HepG2 (cell line): ENCODE data around the gene FBXL7. TPM values are rescaled to one million over a fixed set of nuclear protein-coding genes. Genes with fewer than 3 reads are reported as not detected.

Experiments
- ATAC-seq: fragments of 200-7000 bp; cut with Tn5 transposase; 3 replicates; pipeline ENCODE4 v1.9.1; 2020; ENCODE audit warnings: mild to moderate bottlenecking, moderate library complexity
- BruUV-seq: library from RNA; stranded (reverse); fragments of 400-500 nt; replicated peaks from 2 replicates; lab custom pipeline; 2021; lab: Mats Ljungman, UMichigan
- CTCF ChIA-PET: fragments of 300-600 bp; formaldehyde crosslinking; extraction: SDS; loops from one replicate; lab custom pipeline; 2021; ENCODE audit warnings: low total read pairs, inconsistent platforms, low intra/inter-chr PET ratio; lab: Yijun Ruan, JAX
- POLR2A ChIA-PET: fragments of 350-600 bp; sonication (Branson Sonifier 250); formaldehyde crosslinking; loops from one replicate; lab custom pipeline; 2020; ENCODE audit warnings: antibody characterized with exemption, inconsistent platforms; lab: Yijun Ruan, JAX
- DNase-seq: peaks from one replicate; pipeline ENCODE4 v3.0.0-alpha.2; 2015; ENCODE audit warnings: low spot score
- FAIRE-seq: peaks from 3 replicates; lab custom pipeline; 2011; peaks lifted over from hg19 to GRCh38; lab: Jason Lieb, UNC
- H2AFZ ChIP-seq: one replicate; pipeline ENCODE4 v1.6.1; 2011; ENCODE audit warnings: low read length, inconsistent platforms
- H3K27ac ChIP-seq: fragments of 300-600 bp; 3 replicates; pipeline ENCODE4 v1.8.0; 2011; ENCODE audit warnings: mixed run types, mild to moderate bottlenecking, mixed read lengths, low read length, inconsistent platforms; ENCODE audit not compliant: insufficient read depth; ENCODE audit errors: extremely low read length
- H3K27me3 ChIP-seq, 2 experiments: fragments of 200-600 bp in 1 of 2; 2 replicates in 1 of 2; 3 replicates in 1 of 2; pipeline versions ENCODE4 v1.6.0 to v1.8.0; 2011; ENCODE audit warnings: low read length in 2 of 2, mild to moderate bottlenecking in 2 of 2, moderate library complexity in 2 of 2, inconsistent platforms in 1 of 2; ENCODE audit not compliant: insufficient read depth in 2 of 2, control insufficient read depth in 1 of 2
- H3K36me3 ChIP-seq, 2 experiments: fragments of 200-600 bp in 1 of 2; replicated peaks in 1 of 2; 2 replicates in 1 of 2; 3 replicates in 1 of 2; pipeline versions ENCODE4 v1.5.1 to v1.8.0; 2011; ENCODE audit warnings: low read length in 2 of 2, inconsistent platforms in 1 of 2; ENCODE audit not compliant: insufficient read depth in 2 of 2, control insufficient read depth in 1 of 2
- H3K4me1 ChIP-seq: 2 replicates; pipeline ENCODE4 v1.5.1; 2012; ENCODE audit warnings: low read length, inconsistent platforms; ENCODE audit not compliant: insufficient read depth
- H3K4me2 ChIP-seq: 2 replicates; pipeline ENCODE4 v1.6.0; 2011; ENCODE audit warnings: low read depth, low read length, inconsistent platforms
- H3K4me3 ChIP-seq, 3 experiments: fragments of 200-600 bp in 1 of 3; sonication (generic), shearing (Covaris generic) in 1 of 3; replicated peaks in 1 of 3; 2 replicates each; pipeline ENCODE4 v1.5.1; 2011 to 2016; ENCODE audit warnings: low read length in 3 of 3, inconsistent platforms in 2 of 3, low read depth in 2 of 3, mild to moderate bottlenecking in 2 of 3, control low read depth in 1 of 3, mixed read lengths in 1 of 3; ENCODE audit not compliant: insufficient read depth in 1 of 3
- H3K79me2 ChIP-seq: one replicate; pipeline ENCODE4 v1.6.1; 2011; ENCODE audit warnings: low read length, inconsistent platforms; ENCODE audit not compliant: insufficient read depth
- H3K9ac ChIP-seq: 2 replicates; pipeline ENCODE4 v1.6.0; 2011; ENCODE audit warnings: mild to moderate bottlenecking, low read depth, low read length, inconsistent platforms; ENCODE audit not compliant: insufficient read depth
- H3K9me3 ChIP-seq: 2 replicates; pipeline ENCODE4 v1.5.1; 2012; ENCODE audit warnings: mild to moderate bottlenecking, low read length
- H4K20me1 ChIP-seq: 2 replicates; pipeline ENCODE4 v1.6.0; 2011; ENCODE audit warnings: inconsistent platforms, mild to moderate bottlenecking, low read length, moderate library complexity; ENCODE audit not compliant: insufficient read depth
- HOXA9 ChIP-seq: sonication (generic); formaldehyde crosslinking; IDR thresholded peaks from 2 replicates; pipeline ENCODE4 v1.8.1; 2022; ENCODE audit warnings: missing genetic modification reagents, mild to moderate bottlenecking, moderate library complexity, borderline replicate concordance
- KDM1A ChIP-seq: IDR thresholded peaks from 2 replicates; pipeline ENCODE4 v1.6.1; 2016; ENCODE audit warnings: missing compliant biosample characterization
- KDM2A ChIP-seq: sonication (generic); formaldehyde crosslinking; IDR thresholded peaks from 2 replicates; pipeline ENCODE4 v1.4.0; 2020; ENCODE audit warnings: low read depth, missing genetic modification reagents, borderline replicate concordance
- NFYC ChIP-seq: IDR thresholded peaks from 2 replicates; pipeline ENCODE4 v1.6.1; 2016; ENCODE audit warnings: missing genetic modification reagents, missing compliant biosample characterization
- ZNF569 ChIP-seq: sonication (generic); formaldehyde crosslinking; IDR thresholded peaks from 2 replicates; pipeline ENCODE4 v1.5.0; 2020; ENCODE audit warnings: mild to moderate bottlenecking, missing genetic modification reagents, moderate library complexity, borderline replicate concordance
- ZNF589 ChIP-seq: sonication (generic); formaldehyde crosslinking; conservative IDR thresholded peaks from 2 replicates; pipeline ENCODE4 v1.8.0; 2022; ENCODE audit warnings: mild to moderate bottlenecking, moderate library complexity, missing genetic modification reagents
- ZSCAN21 ChIP-seq: sonication (generic); formaldehyde crosslinking; IDR thresholded peaks from 2 replicates; pipeline ENCODE4 v1.8.0; 2022; ENCODE audit warnings: mild to moderate bottlenecking, missing genetic modification reagents, moderate library complexity, borderline replicate concordance
- WGBS: methylation state at CpG from one replicate; pipeline ENCODE4 v1.1.6; 2017; ENCODE audit warnings: low lambda C conversion rate; 5-methylcytosine and 5-hydroxymethylcytosine counted together
- in situ Hi-C: cut with HindIII; loops from 2 replicates; pipeline ENCODE4 v1.10.0; 2017; ENCODE audit warnings: low pct_unique_long_range_greater_than_20kb; ENCODE audit not compliant: extremely low pct_ligation_motif_present
- intact Hi-C: fragments of 100-400 bp; cut with micrococcal nuclease; formaldehyde crosslinking; loops from one replicate; pipeline ENCODE4 v1.10.0; 2022; ENCODE audit not compliant: unreplicated experiment
- polyA plus RNA-seq, 8 experiments: library from polyadenylated mRNA; depleted of rRNA in 3 of 8; stranded (reverse) in 7 of 8; unstranded in 1 of 8; fragments of >200 nt; fragmentation: Illumina TruSeq in 4 of 8; extraction: Trizol in 4 of 8; gene quantifications; 2 replicates each; pipeline versions ENCODE4 v1.2.1 to v1.2.3, GENCODE V29; 2011 to 2016; ENCODE audit warnings: low read depth in 4 of 8, missing spikeins in 1 of 8, mixed read lengths in 1 of 8; ENCODE audit not compliant: insufficient read depth in 1 of 8
- total RNA-seq, 5 experiments: library from RNA; depleted of rRNA; stranded (reverse); fragments of >200 nt; fragmentation: Illumina TruSeq; extraction: Trizol; gene quantifications; 2 replicates each; pipeline ENCODE4 v1.2.3, GENCODE V29; 2016; ENCODE audit warnings: low read depth in 1 of 5
- TF ChIP-seq, protein P1 (sequence below): sonication (generic); formaldehyde crosslinking; IDR thresholded peaks from 2 replicates; pipeline ENCODE4 v1.5.1; 2020; ENCODE audit warnings: missing genetic modification reagents, mild to moderate bottlenecking, borderline replicate concordance

The FBXL7 gene
- total and polyA plus RNA-seq, 2 of the 13 experiments (the other 11 are each of a cell fraction or from before 2014, with no cell fraction given), result 0.07 TPM; not detected in 1

DNA sequence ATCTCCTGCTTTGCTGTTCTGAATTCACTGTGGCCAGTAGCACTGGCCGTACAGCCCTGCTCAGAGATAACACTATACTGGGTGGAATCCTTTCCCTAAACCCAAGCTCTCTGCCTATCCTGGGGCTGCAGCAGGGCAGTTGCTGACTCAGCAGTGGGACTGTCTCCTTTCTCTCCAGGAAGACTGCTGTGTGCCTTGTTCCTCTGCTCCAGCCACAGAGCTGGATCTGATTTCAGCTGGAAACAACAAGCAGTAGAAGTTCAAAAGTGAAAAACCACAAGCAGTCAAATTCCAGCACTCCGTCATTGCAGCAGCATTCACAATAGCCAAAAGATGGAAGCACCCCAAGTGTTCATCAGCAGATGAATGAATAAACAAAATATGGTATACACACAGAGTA lies 105.0 kb downstream of the FBXL7 start (continued):
- TF ChIP-seq, protein P1, sequence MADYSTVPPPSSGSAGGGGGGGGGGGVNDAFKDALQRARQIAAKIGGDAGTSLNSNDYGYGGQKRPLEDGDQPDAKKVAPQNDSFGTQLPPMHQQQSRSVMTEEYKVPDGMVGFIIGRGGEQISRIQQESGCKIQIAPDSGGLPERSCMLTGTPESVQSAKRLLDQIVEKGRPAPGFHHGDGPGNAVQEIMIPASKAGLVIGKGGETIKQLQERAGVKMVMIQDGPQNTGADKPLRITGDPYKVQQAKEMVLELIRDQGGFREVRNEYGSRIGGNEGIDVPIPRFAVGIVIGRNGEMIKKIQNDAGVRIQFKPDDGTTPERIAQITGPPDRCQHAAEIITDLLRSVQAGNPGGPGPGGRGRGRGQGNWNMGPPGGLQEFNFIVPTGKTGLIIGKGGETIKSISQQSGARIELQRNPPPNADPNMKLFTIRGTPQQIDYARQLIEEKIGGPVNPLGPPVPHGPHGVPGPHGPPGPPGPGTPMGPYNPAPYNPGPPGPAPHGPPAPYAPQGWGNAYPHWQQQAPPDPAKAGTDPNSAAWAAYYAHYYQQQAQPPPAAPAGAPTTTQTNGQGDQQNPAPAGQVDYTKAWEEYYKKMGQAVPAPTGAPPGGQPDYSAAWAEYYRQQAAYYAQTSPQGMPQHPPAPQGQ, result no peak

DNA sequence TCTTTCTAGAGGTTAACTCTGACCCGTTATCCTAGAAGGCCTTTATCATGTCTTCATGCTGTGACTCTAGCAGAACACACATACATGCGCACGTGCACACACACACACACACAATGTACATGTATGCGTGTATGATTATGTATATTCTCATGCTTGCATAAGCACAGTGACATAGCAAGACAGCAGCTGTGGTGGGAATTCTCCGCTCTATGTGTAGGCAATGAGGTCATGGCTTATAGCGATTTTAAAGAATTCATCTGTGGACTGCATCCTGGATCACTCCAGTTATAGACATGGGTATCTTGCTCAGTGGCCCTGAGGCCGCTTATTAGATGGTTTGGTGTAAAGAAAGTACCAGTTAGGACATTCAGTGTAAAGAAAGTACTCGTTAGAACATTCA lies 106.2 kb downstream of the FBXL7 start:
- no peaks in the 10 kb centered on the region for H3K79me2 ChIP-seq
- H3K9ac ChIP-seq, result no peak overlapping the region
- intact Hi-C loops (no loop called here), in situ Hi-C loops (no loop called here)
- WGBS, result 12% methylated on average over 8 of the region's 8 CpGs
- no peak overlapping the region for H3K4me3 ChIP-seq
- no peak overlapping the region for H2AFZ ChIP-seq
- H3K4me1 ChIP-seq, result no peaks in the 10 kb centered on the region
- ChIA-PET CTCF (no interaction called here), POLR2A (no interaction called here)
- BruUV-seq, result no TSS peak
- no peak overlapping the region for H3K27ac ChIP-seq
- FAIRE-seq (no peak), DNase-seq (no peak), ATAC-seq (no peak)
- H4K20me1 ChIP-seq, result no peaks in the 10 kb centered on the region
- TF ChIP-seq ZNF589 (CRISPR knock-in tag) (no peak), KDM2A (CRISPR knock-in tag) (no peak), NFYC (CRISPR knock-in tag) (no peak), ZNF569 (CRISPR knock-in tag) (no peak), ZSCAN21 (CRISPR knock-in tag) (no peak), HOXA9 (CRISPR knock-in tag) (no peak), KDM1A (CRISPR knock-in tag) (no peak)
- H3K9me3 ChIP-seq, result peaks cover 4% of the 10 kb centered on the region; the same call in 1 of the 2 replicates
- no peaks in the 10 kb centered on the region; a peak in 1 of 5 replicates for H3K27me3 ChIP-seq
- no peak overlapping the region for H3K4me2 ChIP-seq
- no peaks in the 10 kb centered on the region for H3K36me3 ChIP-seq
